Fibroblast of skin of back (primary cell): ENCODE data around the gene ASB10.

ENCODE experiments used
- DNase-seq: peaks from one replicate; pipeline ENCODE4 v3.0.0-alpha.2; 2013

Gene ASB10

GRCh38 chr7:151210087-151210854 is 23.2 kb upstream of the ASB10 start, which contains the start of gene H2BK1:
Gene H2BK1, minus strand, starts transcription at chr7:151210488. Its CDS starts 170 bp downstream, at chr7:151210318.
- no peak for DNase-seq

- DNase-seq, result no peak
Measured at GRCh38 chr7:151209588-151209987, 22.5 kb upstream of the ASB10 start.

GRCh38 chr7:151208253-151208862 is 21.3 kb upstream of the ASB10 start:
- no peak for DNase-seq

GRCh38 chr7:151207804-151208203 is 20.8 kb upstream of the ASB10 start:
- no peak for DNase-seq

GRCh38 chr7:151207315-151207714 is 20.3 kb upstream of the ASB10 start:
- DNase-seq, result no peak

- DNase-seq, result no peak
Measured at GRCh38 chr7:151206914-151207313, 19.9 kb upstream of the ASB10 start.

GRCh38 chr7:151205730-151206129 is 18.7 kb upstream of the ASB10 start:
- no peak for DNase-seq

- DNase-seq, result no peak
Measured at GRCh38 chr7:151204383-151205032, 17.5 kb upstream of the ASB10 start.

GRCh38 chr7:151202836-151203235 is 15.8 kb upstream of the ASB10 start:
- DNase-seq, result no peak

- DNase-seq, result no peak
Measured at GRCh38 chr7:151201751-151202150, 14.7 kb upstream of the ASB10 start.

- no peak for DNase-seq
Measured at GRCh38 chr7:151201344-151201743, 14.3 kb upstream of the ASB10 start.

- no peak for DNase-seq
Measured at GRCh38 chr7:151198945-151199848, 12.1 kb upstream of the ASB10 start.

GRCh38 chr7:151197932-151198331 is 10.9 kb upstream of the ASB10 start:
- DNase-seq, result no peak

GRCh38 chr7:151195616-151196450 is 8.8 kb upstream of the ASB10 start:
- DNase-seq, result no peak

GRCh38 chr7:151194188-151194587 is 7.1 kb upstream of the ASB10 start:
- no peak for DNase-seq

GRCh38 chr7:151193203-151193978 is 6.3 kb upstream of the ASB10 start:
- no peak for DNase-seq

- no peak for DNase-seq
Measured at GRCh38 chr7:151192002-151192539, 5.0 kb upstream of the ASB10 start.

- no peak for DNase-seq
Measured at GRCh38 chr7:151191544-151191943, 4.5 kb upstream of the ASB10 start.

GRCh38 chr7:151189038-151189437 is 2.0 kb upstream of the ASB10 start:
- DNase-seq, result no peak

- DNase-seq, result no peak
Measured at GRCh38 chr7:151188252-151188542, 1.1 kb upstream of the ASB10 start.
